H9 (cell line): Measurements from ENCODE around the gene TMEM45B. TPM values are rescaled to one million over a fixed set of nuclear protein-coding genes. Genes with fewer than 3 reads are reported as not detected.

ENCODE experiments used
- DNase-seq: peaks from one replicate; pipeline ENCODE4 v3.0.0-alpha.2; 2017
- H2AFZ ChIP-seq: one replicate; pipeline ENCODE4 v1.6.1; 2013; ENCODE audit warnings: mild to moderate bottlenecking, low read length, control low read depth, moderate library complexity
- H2AK5ac ChIP-seq: 2 replicates; pipeline ENCODE4 v1.6.1; 2013; ENCODE audit warnings: low read length, control low read depth, mixed read lengths; ENCODE audit not compliant: insufficient read length
- H2BK120ac ChIP-seq: one replicate; pipeline ENCODE4 v1.6.1; 2013; ENCODE audit warnings: low read depth, mild to moderate bottlenecking, low read length, control low read depth, inconsistent platforms; ENCODE audit not compliant: poor library complexity, severe bottlenecking
- H2BK12ac ChIP-seq: 2 replicates; pipeline ENCODE4 v1.6.1; 2013; ENCODE audit warnings: low read length, control low read depth, mixed read lengths, low read depth; ENCODE audit not compliant: insufficient read length
- H2BK15ac ChIP-seq: 2 replicates; pipeline ENCODE4 v1.6.1; 2013; ENCODE audit warnings: low read depth, low read length, control low read depth
- H2BK20ac ChIP-seq: one replicate; pipeline ENCODE4 v1.6.1; 2013; ENCODE audit warnings: low read depth, mild to moderate bottlenecking, low read length, control low read depth, inconsistent platforms; ENCODE audit not compliant: poor library complexity, severe bottlenecking
- H2BK5ac ChIP-seq: 2 replicates; pipeline ENCODE4 v1.6.1; 2013; ENCODE audit warnings: low read length, control low read depth, mixed read lengths; ENCODE audit not compliant: insufficient read length
- H3K14ac ChIP-seq: 2 replicates; pipeline ENCODE4 v1.6.1; 2013; ENCODE audit warnings: low read length, control low read depth; ENCODE audit not compliant: insufficient read depth
- H3K18ac ChIP-seq: 2 replicates; pipeline ENCODE4 v1.6.1; 2013; ENCODE audit warnings: low read depth, mild to moderate bottlenecking, mixed read lengths, low read length, control low read depth; ENCODE audit not compliant: insufficient read length
- H3K23ac ChIP-seq: 2 replicates; pipeline ENCODE4 v1.6.1; 2013; ENCODE audit warnings: low read length, control low read depth, mixed read lengths, low read depth; ENCODE audit not compliant: insufficient read length
- H3K23me2 ChIP-seq: 2 replicates; pipeline ENCODE4 v1.6.1; 2013; ENCODE audit warnings: low read depth, mild to moderate bottlenecking, mixed read lengths, low read length, control low read depth; ENCODE audit not compliant: insufficient read length, poor library complexity, severe bottlenecking
- H3K27ac ChIP-seq: 2 replicates; pipeline ENCODE4 v1.5.1; 2013; ENCODE audit warnings: low read length, control low read depth, mixed read lengths, low read depth; ENCODE audit not compliant: insufficient read length
- H3K27me3 ChIP-seq: 2 replicates; pipeline ENCODE4 v1.6.1; 2013; ENCODE audit warnings: low read length, control low read depth, inconsistent platforms; ENCODE audit not compliant: insufficient read depth
- H3K4ac ChIP-seq: 2 replicates; pipeline ENCODE4 v1.6.1; 2013; ENCODE audit warnings: low read depth, mild to moderate bottlenecking, control low read depth, inconsistent platforms, low read length, moderate library complexity
- H3K4me1 ChIP-seq: 2 replicates; pipeline ENCODE4 v1.6.1; 2013; ENCODE audit warnings: low read length, control low read depth, inconsistent platforms; ENCODE audit not compliant: insufficient read depth
- H3K4me2 ChIP-seq: 2 replicates; pipeline ENCODE4 v1.6.1; 2013; ENCODE audit warnings: low read length, control low read depth, mixed read lengths; ENCODE audit not compliant: insufficient read length, insufficient read depth
- H3K56ac ChIP-seq: 2 replicates; pipeline ENCODE4 v1.6.1; 2013; ENCODE audit warnings: low read depth, mild to moderate bottlenecking, mixed read lengths, low read length, control low read depth; ENCODE audit not compliant: insufficient read length
- H3K79me1 ChIP-seq: 2 replicates; pipeline ENCODE4 v1.6.1; 2013; ENCODE audit warnings: low read depth, mild to moderate bottlenecking, moderate library complexity, low read length, control low read depth, inconsistent platforms; ENCODE audit not compliant: insufficient read depth, poor library complexity, severe bottlenecking
- H3K79me2 ChIP-seq: 2 replicates; pipeline ENCODE4 v1.6.1; 2013; ENCODE audit warnings: low read length, control low read depth, inconsistent platforms; ENCODE audit not compliant: insufficient read depth
- H3K9ac ChIP-seq: 2 replicates; pipeline ENCODE4 v1.6.1; 2013; ENCODE audit warnings: low read length, control low read depth, mixed read lengths; ENCODE audit not compliant: insufficient read length; ENCODE audit errors: extremely low read depth
- H3K9me3 ChIP-seq: one replicate; pipeline ENCODE4 v1.6.1; 2013; ENCODE audit warnings: low read depth, low read length, inconsistent platforms; ENCODE audit not compliant: control insufficient read depth
- H3T11ph ChIP-seq: one replicate; pipeline ENCODE4 v1.6.1; 2013; ENCODE audit warnings: mild to moderate bottlenecking, low read length, control low read depth, inconsistent platforms
- H4K20me1 ChIP-seq: one replicate; pipeline ENCODE4 v1.6.1; 2013; ENCODE audit not compliant: control insufficient read depth, insufficient read length, insufficient read depth
- H4K5ac ChIP-seq: 2 replicates; pipeline ENCODE4 v1.6.1; 2013; ENCODE audit warnings: low read depth, mild to moderate bottlenecking, mixed read lengths, low read length, control low read depth; ENCODE audit not compliant: insufficient read length
- H4K8ac ChIP-seq: replicated peaks from 2 replicates; pipeline ENCODE4 v1.6.1; 2013; ENCODE audit warnings: low read length, control low read depth, mixed read lengths, low read depth; ENCODE audit not compliant: insufficient read length
- H4K91ac ChIP-seq: 2 replicates; pipeline ENCODE4 v1.6.1; 2013; ENCODE audit warnings: low read depth, mild to moderate bottlenecking, moderate library complexity, mixed read lengths, low read length, control low read depth; ENCODE audit not compliant: insufficient read length
- H3K27ac Mint-ChIP-seq, 3 experiments: 2 replicates in 2 of 3; 3 replicates in 1 of 3; pipeline ENCODE4 v1.8.0; 2020 to 2021; ENCODE audit warnings: mixed read lengths in 3 of 3, mild to moderate bottlenecking in 1 of 3, moderate library complexity in 1 of 3
- H3K27me3 Mint-ChIP-seq: 2 replicates; pipeline ENCODE4 v1.8.0; 2021; ENCODE audit warnings: low read depth, mild to moderate bottlenecking, moderate library complexity, mixed read lengths
- H3K36me3 Mint-ChIP-seq, 3 experiments: 2 replicates in 2 of 3; 3 replicates in 1 of 3; pipeline ENCODE4 v1.8.0; 2020 to 2021; ENCODE audit warnings: low read depth in 3 of 3, mixed read lengths in 3 of 3; ENCODE audit not compliant: insufficient read depth in 1 of 3
- H3K4me1 Mint-ChIP-seq, 2 experiments: 2 replicates each; pipeline ENCODE4 v1.8.0; 2020; ENCODE audit warnings: mixed read lengths in 2 of 2
- H3K4me3 Mint-ChIP-seq, 2 experiments: 2 replicates in 1 of 2; 3 replicates in 1 of 2; pipeline ENCODE4 v1.8.0; 2020 to 2021; ENCODE audit warnings: mild to moderate bottlenecking in 2 of 2, mixed read lengths in 2 of 2, moderate library complexity in 1 of 2
- H3K9me3 Mint-ChIP-seq, 2 experiments: 2 replicates in 1 of 2; 3 replicates in 1 of 2; pipeline ENCODE4 v1.8.0; 2020; ENCODE audit warnings: mild to moderate bottlenecking in 2 of 2, mixed read lengths in 2 of 2, moderate library complexity in 1 of 2
- WGBS: extraction: QIAGEN DNeasy Blood & Tissue Kit; methylation state at CpG from one replicate; pipeline ENCODE4 v1.1.7; 2013; ENCODE audit warnings: missing lambda C conversion rate, low lambda C conversion rate, mixed read lengths; ENCODE audit not compliant: insufficient read length; ENCODE audit errors: extremely low coverage; 5-methylcytosine and 5-hydroxymethylcytosine counted together
- total RNA-seq: library from RNA; stranded (reverse); gene quantifications from 2 replicates; pipeline ENCODE4 v1.2.1, GENCODE V29; 2021
- TF ChIP-seq, protein P1 (sequence below): fragments of 200-600 bp; sonication (generic); conservative IDR thresholded peaks from 3 replicates; pipeline ENCODE4 v1.8.0; 2021; ENCODE audit warnings: antibody characterized with exemption, mild to moderate bottlenecking

The TMEM45B gene
- total RNA-seq, 1 experiment from 2014 or later, result 0.70 TPM

DNA sequence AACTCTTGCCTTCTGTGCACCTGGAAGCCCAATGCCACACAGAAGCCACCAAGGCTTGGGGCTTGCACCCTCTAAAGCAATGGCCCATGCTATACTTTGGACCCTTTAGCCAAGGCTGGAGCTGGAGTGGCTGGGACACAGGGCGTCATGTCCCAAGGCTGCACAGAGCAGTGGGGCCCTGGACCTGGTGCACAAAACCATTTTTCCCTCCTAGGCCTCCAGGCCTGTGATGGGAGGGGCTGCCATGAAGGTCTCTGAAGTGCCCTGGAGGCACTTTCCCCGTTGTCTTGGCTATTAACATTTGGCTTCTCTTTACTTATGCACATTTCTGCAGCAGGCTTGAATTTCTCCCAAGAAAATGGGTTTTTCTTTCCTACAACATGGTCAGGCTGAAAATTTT, 20.6 kb upstream of the TMEM45B start:
- no peak overlapping the region for H3K9ac ChIP-seq
- H2BK120ac ChIP-seq, result no peak overlapping the region
- Mint-ChIP-seq H3K4me1 (no peaks in the 10 kb centered on the region), H3K9me3 (peaks cover 16 to 22% of the 10 kb centered on the region in 2 experiments), H3K27ac (no peak overlapping the region), H3K36me3 (peaks cover 0 to 6% (median 6%) of the 10 kb centered on the region in 3 experiments; a peak in 2 of 7 replicates), H3K4me3 (no peak overlapping the region), H3K27me3 (peaks cover 17% of the 10 kb centered on the region)
- no peak overlapping the region for H3K27ac ChIP-seq
- no peak overlapping the region for H3K18ac ChIP-seq
- H4K20me1 ChIP-seq, result no peaks in the 10 kb centered on the region
- no peak overlapping the region for H2AFZ ChIP-seq
- TF ChIP-seq, protein P1, sequence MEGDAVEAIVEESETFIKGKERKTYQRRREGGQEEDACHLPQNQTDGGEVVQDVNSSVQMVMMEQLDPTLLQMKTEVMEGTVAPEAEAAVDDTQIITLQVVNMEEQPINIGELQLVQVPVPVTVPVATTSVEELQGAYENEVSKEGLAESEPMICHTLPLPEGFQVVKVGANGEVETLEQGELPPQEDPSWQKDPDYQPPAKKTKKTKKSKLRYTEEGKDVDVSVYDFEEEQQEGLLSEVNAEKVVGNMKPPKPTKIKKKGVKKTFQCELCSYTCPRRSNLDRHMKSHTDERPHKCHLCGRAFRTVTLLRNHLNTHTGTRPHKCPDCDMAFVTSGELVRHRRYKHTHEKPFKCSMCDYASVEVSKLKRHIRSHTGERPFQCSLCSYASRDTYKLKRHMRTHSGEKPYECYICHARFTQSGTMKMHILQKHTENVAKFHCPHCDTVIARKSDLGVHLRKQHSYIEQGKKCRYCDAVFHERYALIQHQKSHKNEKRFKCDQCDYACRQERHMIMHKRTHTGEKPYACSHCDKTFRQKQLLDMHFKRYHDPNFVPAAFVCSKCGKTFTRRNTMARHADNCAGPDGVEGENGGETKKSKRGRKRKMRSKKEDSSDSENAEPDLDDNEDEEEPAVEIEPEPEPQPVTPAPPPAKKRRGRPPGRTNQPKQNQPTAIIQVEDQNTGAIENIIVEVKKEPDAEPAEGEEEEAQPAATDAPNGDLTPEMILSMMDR, result no peak
- H3T11ph ChIP-seq, result no peak overlapping the region
- no peak overlapping the region for H2AK5ac ChIP-seq
- H4K8ac ChIP-seq, result no peak overlapping the region
- WGBS, result no CpG with 5 or more reads among the region's 2 CpGs
- no peaks in the 10 kb centered on the region for H3K4me1 ChIP-seq
- no peak overlapping the region for H2BK15ac ChIP-seq
- H3K79me2 ChIP-seq, result no peaks in the 10 kb centered on the region
- H2BK5ac ChIP-seq, result no peak overlapping the region
- H3K27me3 ChIP-seq, result no peaks in the 10 kb centered on the region
- no peaks in the 10 kb centered on the region for H3K79me1 ChIP-seq
- H3K4me2 ChIP-seq, result no peak overlapping the region
- H3K23ac ChIP-seq, result no peak overlapping the region
- no peaks in the 10 kb centered on the region for H3K23me2 ChIP-seq
- no peak overlapping the region for H2BK20ac ChIP-seq
- no peak overlapping the region for H2BK12ac ChIP-seq
- no peaks in the 10 kb centered on the region for H3K9me3 ChIP-seq
- no peak overlapping the region for H4K91ac ChIP-seq
- no peak overlapping the region for H3K14ac ChIP-seq
- no peak overlapping the region for H3K4ac ChIP-seq
- no peak for DNase-seq
- no peak overlapping the region for H3K56ac ChIP-seq
- H4K5ac ChIP-seq, result no peak overlapping the region
